ENCODE measurements around the gene GATB.

GRCh38 chr4:151624626-151625565 lies 135.9 kb downstream of the GATB start:
- no peak for TF ChIP-seq POU2F2 (IDR thresholded peaks at IDR 0.05; ENCODE audit: low read depth, low read length)
- no peak for TF ChIP-seq POLR2A (IDR thresholded peaks at IDR 0.05; ENCODE audit: low read depth, low read length)
- TF ChIP-seq POLR2AphosphoS5 (IDR thresholded peaks at IDR 0.05; ENCODE audit: low read depth, low read length): no peak
- no peak for TF ChIP-seq TAF1 (IDR thresholded peaks at IDR 0.05; ENCODE audit: low read depth, low read length)
- no peak for TF ChIP-seq SPI1 (IDR thresholded peaks at IDR 0.05; ENCODE audit: low read depth, low read length)
